GM12891 (cell line): Measurements from ENCODE around the gene CARM1.
"Not testable (repeated sequence)": the region's sequence is repeated elsewhere in the genome, so short reads cannot be mapped to it uniquely, and the experiment has no call there.

Source experiments
- DNase-seq: peaks from one replicate; pipeline ENCODE4 v3.0.0; 2011; ENCODE audit warnings: low spot score; ENCODE audit not compliant: insufficient read length
- FAIRE-seq: peaks from 2 replicates; lab custom pipeline; 2011; peaks lifted over from hg19 to GRCh38; lab: Jason Lieb, UNC
- PAX5 ChIP-seq: IDR thresholded peaks from 2 replicates; pipeline ENCODE4 v1.6.1; 2011; ENCODE audit warnings: low read length, moderate library complexity, mild to moderate bottlenecking; ENCODE audit not compliant: insufficient read depth, severe bottlenecking
- POLR2A ChIP-seq: IDR thresholded peaks from 2 replicates; pipeline ENCODE4 v1.6.1; 2011; ENCODE audit warnings: low read depth, low read length, control low read depth
- POLR2AphosphoS5 ChIP-seq: IDR thresholded peaks from 2 replicates; pipeline ENCODE4 v1.6.1; 2011; ENCODE audit warnings: low read depth, low read length, control low read depth
- POU2F2 ChIP-seq: IDR thresholded peaks from 2 replicates; pipeline ENCODE4 v1.6.1; 2011; ENCODE audit warnings: low read depth, mild to moderate bottlenecking, control low read depth, low read length, moderate library complexity
- SPI1 ChIP-seq: IDR thresholded peaks from 2 replicates; pipeline ENCODE4 v1.6.1; 2011; ENCODE audit warnings: low read depth, low read length, control low read depth
- TAF1 ChIP-seq: IDR thresholded peaks from 2 replicates; pipeline ENCODE4 v1.6.1; 2011; ENCODE audit warnings: low read depth, low read length, control low read depth

The CARM1 gene

GRCh38 chr19:10862561-10863106 is 8.7 kb upstream of the CARM1 start:
- FAIRE-seq (no peak), DNase-seq (no peak)
- no peak for TF ChIP-seq PAX5
- TF ChIP-seq POU2F2, result no peak
- no peak for TF ChIP-seq POLR2A
- no peak for TF ChIP-seq TAF1
- no peak for TF ChIP-seq POLR2AphosphoS5

DNA sequence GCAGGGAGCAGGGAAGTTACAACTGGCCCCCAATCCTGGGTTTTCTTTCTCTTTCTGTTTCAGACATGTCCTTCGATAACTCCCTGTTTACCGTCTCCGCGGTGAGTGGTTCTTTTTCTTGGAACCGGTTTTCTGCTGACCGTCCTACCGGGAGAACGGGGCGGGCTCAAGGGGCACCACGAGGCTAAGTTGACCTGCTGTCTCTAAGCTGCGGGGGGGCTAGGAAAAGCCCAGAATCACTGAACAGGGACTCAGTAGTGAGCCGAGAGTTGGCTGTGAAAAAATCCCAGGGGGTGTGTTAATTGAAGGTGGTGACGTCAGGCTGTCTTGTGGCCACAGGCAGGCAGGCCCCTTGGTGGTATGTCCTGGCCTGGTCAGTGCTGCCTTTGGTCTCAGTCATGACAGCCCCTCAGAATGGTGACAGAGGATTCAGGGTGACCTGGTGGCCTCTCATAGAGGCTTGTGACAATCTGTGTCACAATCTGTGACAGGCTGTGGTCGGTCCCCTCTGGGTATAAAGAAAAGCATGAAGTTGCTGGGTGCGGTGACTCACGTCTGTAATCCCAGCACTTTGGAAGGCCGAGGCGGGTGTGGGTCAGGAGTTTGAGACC is 8.1 kb upstream of the CARM1 start:
- TF ChIP-seq TAF1 (no peak), POU2F2 (no peak), PAX5 (no peak), POLR2AphosphoS5 (no peak)
- no peak for DNase-seq
- FAIRE-seq, result no peak

GRCh38 chr19:10864538-10864899 is 6.8 kb upstream of the CARM1 start:
- DNase-seq, result peak; percentile 68
- no peak for TF ChIP-seq PAX5
- TF ChIP-seq TAF1, result no peak
- no peak for TF ChIP-seq POLR2A
- no peak for TF ChIP-seq SPI1
- no peak for TF ChIP-seq POLR2AphosphoS5
- no peak for TF ChIP-seq POU2F2
- FAIRE-seq, result no peak

DNA sequence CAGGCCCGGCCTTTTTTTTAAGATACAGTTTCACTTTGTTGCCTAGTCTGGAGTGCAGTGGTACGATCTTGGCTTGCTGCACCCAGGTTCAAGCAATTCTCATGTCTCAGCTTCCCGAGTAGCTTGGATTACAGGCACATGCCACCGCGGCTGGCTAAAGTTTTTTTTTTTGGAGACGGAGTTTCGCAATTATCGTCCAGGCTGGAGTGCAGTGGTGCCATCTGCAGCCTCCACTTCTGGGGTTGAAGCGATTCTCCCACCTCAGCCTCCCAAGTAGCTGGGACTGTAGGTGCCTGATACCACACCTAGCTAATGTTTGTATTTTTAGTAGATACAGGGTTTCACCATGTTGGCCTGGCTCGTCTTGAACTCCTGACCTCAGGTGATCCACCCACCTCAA is 4.9 kb upstream of the CARM1 start:
- TF ChIP-seq SPI1, result no peak
- TF ChIP-seq POLR2A, result no peak
- TF ChIP-seq POLR2AphosphoS5, result no peak
- no peak for TF ChIP-seq TAF1
- no peak for TF ChIP-seq POU2F2
- TF ChIP-seq PAX5, result no peak
- DNase-seq (no peak), FAIRE-seq (no peak)

GRCh38 chr19:10868872-10869547 is 2.3 kb upstream of the CARM1 start:
- TF ChIP-seq POU2F2 (no peak), POLR2AphosphoS5 (no peak), PAX5 (no peak), POLR2A (no peak), TAF1 (no peak), SPI1 (no peak)
- DNase-seq (no peak), FAIRE-seq (no peak)

- DNase-seq, FAIRE-seq: not testable (repeated sequence)
These were observed 1.5 kb upstream of the CARM1 start for GRCh38 chr19:10869872-10870311.

GRCh38 chr19:10870501-10870954 is 825 bp upstream of the CARM1 start:
- no peak for FAIRE-seq
- no peak for DNase-seq
- TF ChIP-seq POLR2A (no peak), TAF1 (no peak), POLR2AphosphoS5 (no peak), SPI1 (no peak), PAX5 (no peak), POU2F2 (no peak)

- FAIRE-seq, result peak; percentile 5
- DNase-seq, result no peak
- no peak for TF ChIP-seq SPI1
These were observed 575 bp downstream of the CARM1 start for GRCh38 chr19:10871711-10872545.

GRCh38 chr19:10872546-10873107 is 1.3 kb downstream of the CARM1 start:
- FAIRE-seq (no peak), DNase-seq (no peak)
- TF ChIP-seq POLR2AphosphoS5 (no peak), SPI1 (no peak), TAF1 (no peak), PAX5 (no peak), POU2F2 (no peak), POLR2A (no peak)
